GM08714 (cell line): ENCODE data around the gene TNNC1.
A peak's percentile ranks its signal among the peaks of the same experiment; 100 is the strongest.

Experiments
- H3K4me3 ChIP-seq: fragments of 200-500 bp; sonication (Bioruptor generic); 2 replicates; pipeline ENCODE4 v1.5.1; 2014; ENCODE audit warnings: mild to moderate bottlenecking, low read length, inconsistent platforms
- ZNF274 ChIP-seq: IDR thresholded peaks from 2 replicates; pipeline ENCODE4 v1.6.1; 2012; ENCODE audit warnings: mild to moderate bottlenecking, low read depth, low read length

TNNC1 gene

GRCh38 chr3:52453496-52454249 is at the start of gene TNNC1:
Gene TNNC1, minus strand, starts transcription at chr3:52454041. Its CDS starts 26 bp downstream, at chr3:52454015.
- TF ChIP-seq ZNF274, result no peak
- H3K4me3 ChIP-seq, result peak within 1 kb of the TSS; percentile 87; the same call in 1 of the 2 replicates

GRCh38 chr3:52502808-52503350 is 49.0 kb upstream of the TNNC1 start:
- no peak overlapping the region for H3K4me3 ChIP-seq
- TF ChIP-seq ZNF274, result no peak

GRCh38 chr3:52502001-52502400 is 48.2 kb upstream of the TNNC1 start:
- TF ChIP-seq ZNF274, result no peak
- H3K4me3 ChIP-seq, result no peak overlapping the region

GRCh38 chr3:52501046-52501445 is 47.2 kb upstream of the TNNC1 start:
- no peak overlapping the region for H3K4me3 ChIP-seq
- no peak for TF ChIP-seq ZNF274

GRCh38 chr3:52498137-52499054 is 44.6 kb upstream of the TNNC1 start:
- no peak overlapping the region for H3K4me3 ChIP-seq
- TF ChIP-seq ZNF274, result no peak

GRCh38 chr3:52495777-52496602 is 42.1 kb upstream of the TNNC1 start:
- TF ChIP-seq ZNF274, result no peak
- no peak overlapping the region for H3K4me3 ChIP-seq

- H3K4me3 ChIP-seq, result no peak within 1 kb of the TSS
- TF ChIP-seq ZNF274, result no peak
Measured at GRCh38 chr3:52494886-52495495, 41.1 kb upstream of the TNNC1 start, which contains the start of gene STAB1. Gene STAB1, plus strand, starts transcription at chr3:52495338. Its CDS starts 76 bp downstream, at chr3:52495414.

- no peak for TF ChIP-seq ZNF274
- no peak overlapping the region for H3K4me3 ChIP-seq
Measured at GRCh38 chr3:52494445-52494844, 40.6 kb upstream of the TNNC1 start.

GRCh38 chr3:52493232-52494017 is 39.6 kb upstream of the TNNC1 start:
- TF ChIP-seq ZNF274, result no peak
- H3K4me3 ChIP-seq, result no peak overlapping the region

- TF ChIP-seq ZNF274, result no peak
- H3K4me3 ChIP-seq, result no peak overlapping the region
Measured at GRCh38 chr3:52492059-52492458, 38.2 kb upstream of the TNNC1 start.

- no peak overlapping the region for H3K4me3 ChIP-seq
- TF ChIP-seq ZNF274, result no peak
Measured at GRCh38 chr3:52490939-52491526, 37.2 kb upstream of the TNNC1 start.
